Measurements from ENCODE around the gene PRICKLE4.

- TF ChIP-seq ZEB1 (IDR thresholded peaks at IDR 0.05; ENCODE audit: insufficient replicate concordance, low read depth) = no peak
- TF ChIP-seq NPAS2 (CRISPR knock-in tag; IDR thresholded peaks at IDR 0.05; ENCODE audit: borderline replicate concordance) = no peak
- no peak for TF ChIP-seq RAD21 (CRISPR knock-in tag; IDR thresholded peaks at IDR 0.05)
- TF ChIP-seq POLR2A (IDR thresholded peaks at IDR 0.05; ENCODE audit: insufficient read depth in 1 of 2, low read depth in 2 of 2, low read length in 2 of 2) = no peak
- no peak for TF ChIP-seq SMARCC2 (IDR thresholded peaks at IDR 0.05)
- no peak for TF ChIP-seq CHD2 (IDR thresholded peaks at IDR 0.05; ENCODE audit: low read depth, low read length)
- TF ChIP-seq NFIC (IDR thresholded peaks at IDR 0.05; ENCODE audit: low read length) = no peak
These were observed 21.9 kb upstream of the PRICKLE4 start for GRCh38 chr6:41758641-41759035.

Data from HepG2 (cell line).